HG02623 (cell line): ENCODE results near the gene ADGRD1.

Experiments
- ATAC-seq: cut with Tn5 transposase; IDR thresholded peaks from one replicate; pipeline ENCODE4 v1.9.1; 2021; ENCODE audit warnings: moderate library complexity; ENCODE audit not compliant: unreplicated experiment

The ADGRD1 gene

DNA sequence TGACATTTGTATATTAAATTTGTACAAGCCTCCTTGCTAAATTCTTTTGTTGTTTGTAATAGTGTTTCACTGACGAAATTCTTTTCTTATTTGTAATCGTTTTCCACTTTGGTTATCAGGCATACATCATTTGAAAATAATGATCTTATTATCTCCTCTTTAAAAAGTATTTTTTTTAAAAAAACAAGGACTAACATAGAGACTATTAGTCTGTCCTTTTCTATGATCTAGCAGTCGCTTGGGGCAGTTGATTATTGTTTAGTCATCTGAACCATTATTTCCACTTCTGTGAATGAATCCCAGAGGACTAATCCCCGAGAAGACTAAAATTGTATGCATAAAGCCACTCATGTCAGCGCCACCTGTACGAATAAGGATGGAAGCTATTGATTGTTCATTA, 11.5 kb downstream of the ADGRD1 start:
- ATAC-seq = no peak

DNA sequence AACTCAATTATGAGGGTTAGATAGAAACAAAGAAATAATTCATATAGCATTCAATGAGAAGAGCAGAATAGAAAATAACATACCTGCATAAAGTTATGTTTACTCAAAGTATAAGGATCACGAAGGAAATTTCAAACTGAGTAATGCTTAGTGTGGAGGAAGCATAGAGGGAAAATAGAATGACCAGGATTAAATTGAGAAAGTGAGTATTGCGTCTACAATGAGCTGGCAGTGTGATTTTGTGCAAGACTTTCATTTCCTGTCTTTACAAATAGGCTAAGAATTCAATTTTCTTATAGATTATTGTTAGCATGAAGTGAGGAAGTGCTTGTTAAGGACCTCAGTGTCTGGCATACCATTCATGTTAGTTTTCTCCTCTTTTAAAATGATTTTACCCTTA, 12.0 kb downstream of the ADGRD1 start:
- ATAC-seq = no peak

GRCh38 chr12:130966443-130967030, 12.8 kb downstream of the ADGRD1 start:
- ATAC-seq = no peak

DNA sequence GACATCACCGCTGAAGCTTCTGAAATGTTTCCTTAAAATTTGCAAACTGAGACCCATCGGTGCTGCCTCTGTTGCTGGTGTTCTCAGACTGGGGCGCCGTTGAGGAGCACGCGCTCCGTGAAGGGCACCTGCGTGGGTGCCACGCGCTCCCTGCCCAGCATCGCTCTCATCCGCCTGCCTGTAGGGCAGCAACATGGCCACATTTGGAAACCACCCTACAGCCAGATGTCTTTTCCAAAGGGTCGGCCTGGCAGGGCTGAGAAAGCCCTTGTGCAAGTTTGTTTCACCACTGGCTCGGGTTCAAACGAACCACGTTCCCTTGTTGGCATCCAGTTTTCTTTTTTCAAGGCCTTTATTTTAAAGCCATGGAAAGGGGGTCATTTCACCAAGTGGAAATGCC, 13.9 kb downstream of the ADGRD1 start:
- no peak for ATAC-seq

- ATAC-seq = no peak
Observed at GRCh38 chr12:130968611-130969010, 14.9 kb downstream of the ADGRD1 start.

DNA sequence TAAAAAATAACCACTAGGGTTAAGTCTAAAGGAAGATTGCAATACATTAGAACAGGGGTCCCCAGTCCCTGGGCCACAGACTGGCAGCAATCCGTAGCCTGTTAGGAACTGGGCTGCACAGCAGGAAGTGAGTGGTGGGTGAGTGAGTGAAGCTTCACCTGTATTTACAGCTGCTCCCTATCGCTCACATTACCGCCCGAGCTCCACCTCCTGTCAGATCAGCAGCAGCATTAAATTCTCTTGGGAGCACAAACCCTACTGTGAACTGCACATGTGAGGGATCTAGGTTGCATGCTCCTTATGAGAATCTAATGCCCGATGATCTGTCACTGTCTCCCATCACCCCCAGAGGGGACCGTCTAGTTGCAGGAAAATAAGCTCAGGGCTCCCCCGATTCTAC, 15.5 kb downstream of the ADGRD1 start:
- ATAC-seq = no peak

DNA sequence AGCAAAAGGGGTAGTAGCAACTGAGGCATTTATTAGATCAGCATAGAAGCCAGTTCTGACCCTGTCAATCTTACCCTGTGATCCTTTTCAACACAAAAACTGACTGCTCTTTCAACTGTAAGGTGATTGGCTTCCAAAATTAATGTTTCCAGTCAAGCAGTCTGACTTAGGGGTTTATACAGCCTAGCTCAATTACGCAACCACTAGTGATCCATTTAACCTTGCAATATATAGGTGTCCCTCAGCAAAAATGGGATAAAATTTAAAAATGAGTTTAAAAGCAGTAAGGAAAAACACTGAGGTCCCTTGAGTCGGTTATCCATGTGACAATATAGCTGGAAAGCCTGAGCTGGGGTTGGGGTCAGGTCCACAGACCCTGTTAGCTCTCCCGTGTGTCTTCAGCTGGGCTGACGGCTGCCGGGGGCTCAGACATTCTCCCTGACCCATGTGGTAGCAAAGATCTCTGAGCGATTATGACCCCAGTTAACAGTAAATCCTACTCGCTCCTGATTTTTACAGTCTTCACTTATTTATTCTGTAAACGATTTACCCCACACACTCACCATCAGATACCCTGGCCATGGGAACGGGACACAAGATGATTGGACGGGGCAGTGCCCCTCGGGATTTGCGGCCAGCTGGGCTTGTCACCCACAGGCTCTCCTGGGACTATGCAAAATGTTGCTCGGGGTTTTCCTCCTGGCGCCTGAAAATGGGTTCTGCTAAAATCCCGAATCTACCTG, 16.6 kb downstream of the ADGRD1 start:
- ATAC-seq = no peak

DNA sequence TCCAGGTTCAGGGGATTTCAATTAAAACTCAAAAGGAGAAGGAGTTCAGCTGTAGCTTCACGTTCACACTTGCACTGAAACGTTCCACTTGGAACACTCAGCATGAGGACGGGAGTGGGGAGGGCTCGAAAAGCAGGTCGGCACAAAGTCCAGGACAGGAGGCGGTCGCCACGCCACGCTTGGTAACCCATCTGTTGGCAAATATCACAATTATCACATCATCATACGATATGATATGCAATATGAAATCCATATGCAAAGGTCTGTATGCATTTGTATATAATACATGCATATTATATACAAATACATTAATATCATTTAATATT, 17.2 kb downstream of the ADGRD1 start:
- no peak for ATAC-seq

DNA sequence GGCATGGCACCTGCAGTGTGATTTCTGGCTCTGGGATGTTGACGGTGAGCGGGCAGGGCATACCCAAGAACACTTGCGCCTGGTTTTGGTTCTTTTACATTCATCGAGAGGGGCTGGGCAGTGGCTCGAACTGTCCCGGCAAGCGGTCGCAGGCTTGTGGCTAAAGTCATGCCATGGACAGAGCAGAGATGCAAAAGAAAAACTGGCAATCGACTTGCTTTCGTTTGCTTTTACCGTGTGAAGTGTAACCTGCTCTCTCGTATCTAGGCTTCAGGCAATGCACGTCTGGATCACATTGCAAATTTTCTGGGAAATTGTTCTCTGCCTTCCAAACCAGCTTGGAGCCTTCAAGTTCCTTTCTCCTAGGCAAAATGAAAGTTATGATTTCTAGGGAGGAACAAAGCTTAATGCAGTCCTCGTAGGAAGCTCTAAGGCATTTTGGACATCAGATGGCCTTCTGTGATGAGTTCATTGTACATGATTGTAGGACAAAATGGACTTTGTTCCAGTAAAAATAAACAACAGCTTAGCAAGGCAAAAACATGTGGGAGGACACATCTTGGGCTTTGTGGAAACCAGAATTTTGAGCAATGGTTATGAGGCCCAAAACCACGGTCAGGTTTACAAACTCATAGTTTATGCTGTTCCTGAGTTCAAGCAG, 18.3 kb downstream of the ADGRD1 start:
- ATAC-seq = no peak

DNA sequence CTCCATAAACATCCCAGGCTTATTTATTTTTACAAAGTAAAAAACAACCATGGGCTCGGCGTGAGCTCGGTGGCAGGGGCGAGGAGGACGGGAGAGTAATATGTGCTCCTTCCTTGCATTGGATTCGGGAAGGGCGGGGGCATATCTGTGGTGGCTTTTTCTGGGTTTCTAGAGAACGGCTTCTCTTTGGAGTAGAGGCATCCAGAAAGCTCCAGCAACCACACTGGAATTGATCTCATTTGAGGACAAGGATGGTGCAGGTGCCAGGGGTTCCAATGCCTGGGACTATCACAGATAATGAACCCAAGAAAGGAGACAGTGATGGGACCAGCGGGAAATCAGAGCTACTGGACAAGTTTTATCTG, 18.9 kb downstream of the ADGRD1 start:
- ATAC-seq = no peak

GRCh38 chr12:130973109-130973508, 19.4 kb downstream of the ADGRD1 start:
- no peak for ATAC-seq

- no peak for ATAC-seq
Observed at GRCh38 chr12:130973906-130974305, 20.2 kb downstream of the ADGRD1 start.

DNA sequence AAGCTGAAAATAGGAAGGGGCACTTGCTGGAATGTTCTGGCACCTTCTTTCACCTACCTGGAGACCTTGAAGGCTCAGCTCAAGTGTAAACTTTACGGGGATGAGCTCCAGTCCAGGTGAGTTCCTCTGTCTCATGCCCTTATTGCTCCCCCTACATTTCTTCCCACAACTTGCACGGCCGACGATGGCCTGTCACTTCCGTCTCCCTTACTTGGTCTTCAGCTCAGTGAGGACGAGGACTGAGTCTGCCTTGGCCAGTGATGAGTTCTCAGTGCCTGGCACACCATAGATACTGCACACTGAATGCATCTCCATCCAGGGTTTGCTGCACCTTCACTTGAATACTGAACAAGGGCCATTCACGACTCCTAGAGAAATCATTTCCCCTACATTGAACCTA, 21.4 kb downstream of the ADGRD1 start:
- ATAC-seq = no peak

- no peak for ATAC-seq
Observed at GRCh38 chr12:130976171-130976720, 22.5 kb downstream of the ADGRD1 start.

- no peak for ATAC-seq
Observed at GRCh38 chr12:130977046-130977742, 23.5 kb downstream of the ADGRD1 start.

- ATAC-seq = no peak
Observed at GRCh38 chr12:130977743-130978095, 24.0 kb downstream of the ADGRD1 start.

GRCh38 chr12:130978785-130979184, 25.1 kb downstream of the ADGRD1 start:
- no peak for ATAC-seq

DNA sequence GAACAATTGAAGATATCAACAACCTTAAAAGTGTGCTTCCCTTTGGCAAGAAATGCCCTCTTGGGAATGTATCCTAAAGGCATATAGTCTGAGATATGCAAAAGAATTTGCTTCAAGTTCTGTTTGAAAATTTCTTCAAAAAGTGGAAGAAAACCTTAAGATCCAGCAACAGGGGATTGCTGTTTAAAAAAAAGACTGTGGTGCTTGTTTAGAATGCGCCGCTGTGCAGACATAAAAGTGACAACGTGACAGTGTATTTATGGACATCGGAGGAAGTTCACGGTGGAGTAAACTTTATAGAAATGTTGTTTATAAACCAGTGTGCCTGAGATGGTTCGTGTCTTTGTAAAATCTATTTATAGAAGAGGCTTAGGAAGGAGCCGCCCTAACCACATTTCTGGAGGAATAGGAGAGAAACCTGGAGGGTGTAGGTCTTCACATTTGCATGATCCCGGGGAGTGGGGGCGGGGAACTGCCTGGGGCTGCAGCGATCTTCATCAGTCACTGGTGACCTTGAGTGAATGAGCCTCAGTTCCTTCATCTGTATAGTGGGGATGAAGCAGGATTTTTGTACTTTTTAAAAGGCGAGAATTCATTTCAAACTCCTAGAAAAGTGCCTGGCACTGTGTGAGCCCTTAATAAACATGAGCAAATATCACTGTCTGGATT, 27.5 kb downstream of the ADGRD1 start:
- no peak for ATAC-seq

GRCh38 chr12:130981911-130982310, 28.2 kb downstream of the ADGRD1 start:
- no peak for ATAC-seq

- no peak for ATAC-seq
Observed at GRCh38 chr12:130982565-130983225, 29.0 kb downstream of the ADGRD1 start.
